Activated CD8-positive, alpha-beta T cell treated with anti-CD3 and anti-CD28 coated beads, Interleukin-2, amount 10 ng/mL, durations not matched to agents 7 days and 5 days (primary cell): ENCODE data around the gene TCP10L. TPM values are rescaled to one million over a fixed set of nuclear protein-coding genes. Genes with fewer than 3 reads are reported as not detected.
"Not testable (repeated sequence)": the region's sequence is repeated elsewhere in the genome, so short reads cannot be mapped to it uniquely, and the experiment has no call there.

Experiments used
- ATAC-seq: fragments of 150-1000 bp; cut with Tn5 transposase; one replicate; pipeline ENCODE4 v1.10.0; 2021; ENCODE audit warnings: moderate library complexity
- CTCF ChIA-PET: fragments of 350-600 bp; sonication (Branson Sonifier 250); formaldehyde crosslinking; loops from one replicate; lab custom pipeline; 2021; ENCODE audit warnings: antibody characterized with exemption; lab: Charles Lee
- POLR2A ChIA-PET: fragments of 350-600 bp; sonication (Branson Sonifier 250); formaldehyde crosslinking; loops from one replicate; lab custom pipeline; 2021; ENCODE audit warnings: antibody characterized with exemption; lab: Charles Lee
- DNase-seq: peaks from one replicate; pipeline ENCODE4 v3.0.0-alpha.2; 2020
- H3K27ac Mint-ChIP-seq: one replicate; pipeline ENCODE4 v1.8.0; 2021; ENCODE audit warnings: mild to moderate bottlenecking, mixed read lengths
- H3K27me3 Mint-ChIP-seq: one replicate; pipeline ENCODE4 v1.8.0; 2021; ENCODE audit warnings: low read depth, mixed read lengths
- H3K36me3 Mint-ChIP-seq: one replicate; pipeline ENCODE4 v1.8.0; 2021; ENCODE audit warnings: low read depth, mixed read lengths
- H3K4me1 Mint-ChIP-seq: one replicate; pipeline ENCODE4 v1.8.0; 2021; ENCODE audit warnings: low read depth, mixed read lengths
- H3K4me3 Mint-ChIP-seq: one replicate; pipeline ENCODE4 v1.8.0; 2021; ENCODE audit warnings: mild to moderate bottlenecking, mixed read lengths
- H3K9me3 Mint-ChIP-seq: one replicate; pipeline ENCODE4 v1.8.0; 2022; ENCODE audit warnings: mixed read lengths; ENCODE audit not compliant: insufficient read depth
- total RNA-seq, 2 experiments: library from RNA; stranded (reverse); gene quantifications; one replicate each; pipeline ENCODE4 v1.2.3, GENCODE V29; 2021

The TCP10L gene
- total RNA-seq, 2 experiments from 2014 or later: 0.42 to 0.68 TPM

GRCh38 chr21:32549440-32549839, 35.9 kb downstream of the TCP10L start:
- ChIA-PET CTCF (no interaction called here), POLR2A (no interaction called here)
- Mint-ChIP-seq H3K4me3 (no peak overlapping the region), H3K4me1 (no peaks in the 10 kb centered on the region), H3K36me3 (no peaks in the 10 kb centered on the region), H3K27me3 (peaks cover 3% of the 10 kb centered on the region), H3K9me3 (no peaks in the 10 kb centered on the region), H3K27ac (no peak overlapping the region)
- no peak for ATAC-seq
- DNase-seq: no peak

GRCh38 chr21:32548978-32549377, 36.3 kb downstream of the TCP10L start:
- CTCF ChIA-PET: no interaction called here
- no peaks in the 10 kb centered on the region for H3K4me1 Mint-ChIP-seq
- H3K27ac Mint-ChIP-seq: no peak overlapping the region

GRCh38 chr21:32547018-32547417, 38.3 kb downstream of the TCP10L start:
- Mint-ChIP-seq H3K9me3 (no peaks in the 10 kb centered on the region), H3K4me3 (no peak overlapping the region), H3K36me3 (no peaks in the 10 kb centered on the region), H3K27me3 (peaks cover 3% of the 10 kb centered on the region), H3K27ac (no peak overlapping the region), H3K4me1 (no peaks in the 10 kb centered on the region)
- POLR2A ChIA-PET: no interaction called here
- no peak for DNase-seq
- CTCF ChIA-PET: interaction anchor here (0.7 kb wide), 1 partner anchor 16 kb away, joined by 3 read pairs; no protein-coding TSS in a partner anchor
- no peak for ATAC-seq

More at GRCh38 chr21:32548978-32549377, 36.3 kb downstream of the TCP10L start:
- DNase-seq (no peak), ATAC-seq (no peak)
- Mint-ChIP-seq H3K4me3 (no peak overlapping the region), H3K9me3 (no peaks in the 10 kb centered on the region), H3K36me3 (no peaks in the 10 kb centered on the region), H3K27me3 (peaks cover 3% of the 10 kb centered on the region)
- POLR2A ChIA-PET: no interaction called here

- POLR2A ChIA-PET: no interaction called here
- CTCF ChIA-PET: no interaction called here
- H3K4me1 Mint-ChIP-seq: no peaks in the 10 kb centered on the region
- H3K9me3 Mint-ChIP-seq: no peaks in the 10 kb centered on the region
- DNase-seq (no peak), ATAC-seq (no peak)
- H3K4me3 Mint-ChIP-seq: no peak overlapping the region
- no peak overlapping the region for H3K27ac Mint-ChIP-seq
- peaks cover 3% of the 10 kb centered on the region for H3K27me3 Mint-ChIP-seq
- no peaks in the 10 kb centered on the region for H3K36me3 Mint-ChIP-seq
These were observed 39.3 kb downstream of the TCP10L start for GRCh38 chr21:32545948-32546441.

GRCh38 chr21:32544697-32545096, 40.6 kb downstream of the TCP10L start:
- Mint-ChIP-seq H3K4me3 (no peak overlapping the region), H3K27me3 (peaks cover under 1% of the 10 kb centered on the region), H3K4me1 (no peaks in the 10 kb centered on the region), H3K9me3 (no peaks in the 10 kb centered on the region), H3K36me3 (no peaks in the 10 kb centered on the region), H3K27ac (no peak overlapping the region)
- ATAC-seq (no peak), DNase-seq (no peak)
- POLR2A ChIA-PET: no interaction called here
- CTCF ChIA-PET: interaction anchor here (0.9 kb wide), 1 partner anchor 17 kb away, joined by 3 read pairs; no protein-coding TSS in a partner anchor

- POLR2A ChIA-PET: no interaction called here
- H3K4me1 Mint-ChIP-seq: peaks cover 3% of the 10 kb centered on the region
- no peak for DNase-seq
- CTCF ChIA-PET: interaction anchor here (0.9 kb wide), 1 partner anchor 18 kb away, joined by 3 read pairs; no protein-coding TSS in a partner anchor
- H3K9me3 Mint-ChIP-seq: no peaks in the 10 kb centered on the region
- ATAC-seq: no peak
- no peak overlapping the region for H3K4me3 Mint-ChIP-seq
- no peak overlapping the region for H3K27ac Mint-ChIP-seq
- H3K27me3 Mint-ChIP-seq: no peaks in the 10 kb centered on the region
- H3K36me3 Mint-ChIP-seq: no peaks in the 10 kb centered on the region
These were observed 41.3 kb downstream of the TCP10L start for GRCh38 chr21:32543975-32544374.

- peaks cover 10% of the 10 kb centered on the region for H3K4me1 Mint-ChIP-seq
- DNase-seq, H3K27ac Mint-ChIP-seq, ATAC-seq, H3K36me3 Mint-ChIP-seq, CTCF ChIA-PET, H3K27me3 Mint-ChIP-seq, H3K4me3 Mint-ChIP-seq, POLR2A ChIA-PET, H3K9me3 Mint-ChIP-seq: not testable (repeated sequence)
These were observed 42.3 kb downstream of the TCP10L start for GRCh38 chr21:32543056-32543455.

- no peak overlapping the region for H3K27ac Mint-ChIP-seq
- H3K4me3 Mint-ChIP-seq: no peak overlapping the region
- no peak for ATAC-seq
- no peak for DNase-seq
- H3K9me3 Mint-ChIP-seq: no peaks in the 10 kb centered on the region
- no peaks in the 10 kb centered on the region for H3K36me3 Mint-ChIP-seq
- peaks cover 22% of the 10 kb centered on the region for H3K4me1 Mint-ChIP-seq
- ChIA-PET POLR2A (no interaction called here), CTCF (interaction anchor here (1.3 to 2.4 kb wide), 4 partner anchors 13 to 136 kb away, joined by 3 to 15 read pairs (median 8); no protein-coding TSS in a partner anchor)
- H3K27me3 Mint-ChIP-seq: no peaks in the 10 kb centered on the region
These were observed 45.9 kb downstream of the TCP10L start for GRCh38 chr21:32539378-32539777.

- DNase-seq (peak; percentile 78), ATAC-seq (peak; percentile 94)
- Mint-ChIP-seq H3K4me3 (peak overlapping the region; percentile 19), H3K36me3 (no peaks in the 10 kb centered on the region), H3K9me3 (no peaks in the 10 kb centered on the region), H3K27me3 (no peaks in the 10 kb centered on the region), H3K27ac (peak overlapping the region; percentile 69), H3K4me1 (peaks cover 22% of the 10 kb centered on the region)
- POLR2A ChIA-PET: interaction anchor here (1.0 kb wide), 1 partner anchor 12 kb away, joined by 3 read pairs; no protein-coding TSS in a partner anchor
- CTCF ChIA-PET: interaction anchor here (0.8 to 2.4 kb wide), 7 partner anchors 12 to 135 kb away, joined by 3 to 15 read pairs (median 5); no protein-coding TSS in a partner anchor
These were observed 47.1 kb downstream of the TCP10L start for GRCh38 chr21:32538147-32538792.

GRCh38 chr21:32537569-32537881, 47.8 kb downstream of the TCP10L start:
- Mint-ChIP-seq H3K4me1 (peaks cover 22% of the 10 kb centered on the region), H3K36me3 (no peaks in the 10 kb centered on the region), H3K4me3 (no peak overlapping the region), H3K27ac (no peak overlapping the region), H3K27me3 (no peaks in the 10 kb centered on the region), H3K9me3 (no peaks in the 10 kb centered on the region)
- CTCF ChIA-PET: interaction anchor here (1.1 to 2.4 kb wide), 4 partner anchors 23 to 134 kb away, joined by 5 to 15 read pairs (median 8); no protein-coding TSS in a partner anchor
- no peak for ATAC-seq
- POLR2A ChIA-PET: no interaction called here
- no peak for DNase-seq

- Mint-ChIP-seq H3K4me1 (peaks cover 22% of the 10 kb centered on the region), H3K27me3 (no peaks in the 10 kb centered on the region), H3K9me3 (no peaks in the 10 kb centered on the region), H3K36me3 (no peaks in the 10 kb centered on the region), H3K4me3 (no peak overlapping the region), H3K27ac (no peak overlapping the region)
- ChIA-PET POLR2A (no interaction called here), CTCF (no interaction called here)
- ATAC-seq (no peak), DNase-seq (no peak)
These were observed 49.7 kb downstream of the TCP10L start for GRCh38 chr21:32535612-32536011.

- Mint-ChIP-seq H3K27ac (no peak overlapping the region), H3K36me3 (no peaks in the 10 kb centered on the region), H3K4me1 (peaks cover 20% of the 10 kb centered on the region), H3K27me3 (no peaks in the 10 kb centered on the region), H3K4me3 (no peak overlapping the region), H3K9me3 (no peaks in the 10 kb centered on the region)
- ChIA-PET POLR2A (no interaction called here), CTCF (no interaction called here)
- ATAC-seq (no peak), DNase-seq (no peak)
These were observed 51.2 kb downstream of the TCP10L start for GRCh38 chr21:32534113-32534512.
